CD4-positive, alpha-beta T cell treated with Interleukin-21 for 1 hour (primary cell): Measurements from ENCODE around the gene PSME3IP1.
A peak's percentile ranks its signal among the peaks of the same experiment; 100 is the strongest.
"Not testable (repeated sequence)": the region's sequence is repeated elsewhere in the genome, so short reads cannot be mapped to it uniquely, and the experiment has no call there.

ENCODE experiments used
- DNase-seq: peaks from one replicate; pipeline ENCODE4 v3.0.0-alpha.2; 2020

Gene PSME3IP1

GRCh38 chr16:57196753-57197152 lies 10.9 kb upstream of the PSME3IP1 start:
- no peak for DNase-seq

- DNase-seq = no peak
Measured at GRCh38 chr16:57196286-57196685, 10.4 kb upstream of the PSME3IP1 start.

DNA sequence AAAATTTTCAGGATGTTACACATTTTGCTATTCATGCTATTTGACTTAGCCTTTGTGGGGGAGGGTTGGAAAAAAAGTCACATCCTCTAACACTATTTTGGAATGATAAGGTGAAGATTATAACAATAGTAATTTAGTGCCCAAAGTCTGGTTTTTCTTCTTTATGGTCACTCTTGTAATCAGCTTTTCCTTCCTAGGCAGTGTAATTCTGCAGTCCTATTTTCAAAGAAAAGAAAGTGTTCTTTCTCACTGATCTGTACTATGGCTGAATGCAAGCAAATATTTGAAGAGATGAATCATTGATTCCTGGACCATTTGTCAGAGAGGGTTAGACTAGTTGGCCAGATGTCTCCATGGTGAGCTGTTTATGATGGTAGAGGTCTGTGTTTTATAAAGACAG lies 8.7 kb upstream of the PSME3IP1 start:
- no peak for DNase-seq

DNA sequence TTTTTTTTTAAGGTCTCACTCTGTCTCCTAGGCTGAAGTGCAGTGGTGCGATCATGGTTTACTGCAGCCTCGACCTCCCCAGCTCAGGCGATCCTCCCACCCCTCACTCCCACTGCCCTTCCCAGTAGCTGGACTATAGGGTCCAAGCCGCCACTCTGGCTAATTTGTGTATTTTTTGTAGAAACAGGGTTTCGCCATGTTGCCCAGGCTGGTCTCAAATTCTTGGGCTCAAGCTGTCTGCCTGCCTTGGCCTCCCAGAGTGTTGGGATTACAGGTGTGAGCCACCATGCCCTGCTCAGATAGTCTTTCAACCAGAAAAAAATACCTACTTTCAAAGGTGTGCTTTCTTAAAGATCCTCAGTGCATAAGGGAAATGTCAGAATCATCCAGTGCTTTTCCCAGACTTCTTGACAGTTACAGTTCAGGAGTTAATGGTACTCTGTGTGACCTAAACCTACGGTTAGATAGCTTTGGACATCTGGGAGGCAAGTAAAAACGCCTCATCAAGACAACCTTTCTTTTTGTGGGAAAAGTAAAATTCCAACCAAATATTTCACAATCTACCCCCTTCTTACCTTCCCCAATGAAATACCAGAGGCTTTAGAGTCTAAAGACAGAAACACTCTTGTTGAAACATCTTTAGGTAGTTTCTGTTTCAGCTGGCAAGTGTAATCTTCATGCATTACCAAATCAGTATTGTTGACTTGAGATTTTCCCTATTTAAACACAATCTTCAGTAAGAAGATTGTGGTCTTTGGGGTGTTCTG lies 7.1 kb upstream of the PSME3IP1 start:
- no peak for DNase-seq

GRCh38 chr16:57192146-57192545 lies 6.3 kb upstream of the PSME3IP1 start:
- no peak for DNase-seq

DNA sequence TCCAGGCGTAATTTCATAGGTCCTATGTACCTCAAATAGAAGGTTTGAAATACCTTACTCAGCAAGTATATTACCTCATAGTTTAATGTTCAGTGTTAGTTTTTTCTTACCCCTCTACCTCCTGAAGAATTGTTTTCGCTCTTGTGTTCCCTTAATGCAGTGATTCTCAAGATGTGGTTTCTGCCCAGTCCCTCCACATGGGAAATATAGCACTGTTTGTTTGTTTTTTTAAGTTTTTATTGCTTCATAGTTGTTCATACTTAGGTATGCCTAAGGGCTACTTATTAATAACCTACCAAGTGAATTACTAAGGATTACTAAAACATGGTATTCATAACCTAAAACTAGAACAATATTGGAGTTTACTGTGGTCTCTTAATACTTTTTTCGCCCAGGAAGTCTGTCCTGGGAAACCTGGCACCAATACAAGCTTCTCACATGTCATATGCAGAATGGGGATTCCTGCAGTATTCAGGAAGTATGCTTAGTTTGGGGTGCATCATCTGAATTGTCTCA lies 5.3 kb upstream of the PSME3IP1 start:
- DNase-seq = no peak

DNA sequence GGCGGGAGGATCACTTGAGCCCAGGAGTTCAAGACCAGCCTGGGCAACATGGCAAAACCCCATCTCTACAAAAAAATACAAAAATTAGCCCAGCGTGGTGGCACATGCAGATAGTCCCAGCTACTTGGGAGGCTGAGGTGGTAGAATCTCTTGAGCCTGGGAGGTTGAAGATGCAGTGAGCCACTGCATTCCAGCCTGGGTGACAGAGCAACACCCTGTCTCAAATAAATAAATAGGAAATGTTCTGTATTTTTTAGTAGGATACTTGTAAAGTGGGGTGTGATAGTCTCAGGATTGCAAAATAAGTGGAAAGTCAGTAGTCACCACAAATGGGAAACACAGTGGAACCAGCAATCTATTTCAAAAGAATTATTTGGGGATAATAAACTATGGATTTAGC lies 4.3 kb upstream of the PSME3IP1 start:
- DNase-seq = no peak

GRCh38 chr16:57189527-57189926 lies 3.7 kb upstream of the PSME3IP1 start:
- not testable (repeated sequence) for DNase-seq

DNA sequence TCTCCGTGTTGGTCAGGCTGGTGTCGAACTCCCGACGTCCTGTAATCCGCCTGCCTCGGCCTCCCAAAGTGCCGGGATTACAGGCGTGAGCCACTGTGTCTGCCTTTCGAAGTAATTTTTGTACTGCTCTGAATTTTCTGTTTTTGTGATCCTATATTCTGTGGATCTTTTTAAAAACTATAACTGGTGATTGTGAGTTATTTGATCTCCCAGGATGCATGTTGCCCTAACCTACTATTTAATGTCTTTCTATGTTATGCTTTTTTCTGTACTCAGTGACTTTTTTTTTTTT lies 2.8 kb upstream of the PSME3IP1 start:
- DNase-seq = no peak

DNA sequence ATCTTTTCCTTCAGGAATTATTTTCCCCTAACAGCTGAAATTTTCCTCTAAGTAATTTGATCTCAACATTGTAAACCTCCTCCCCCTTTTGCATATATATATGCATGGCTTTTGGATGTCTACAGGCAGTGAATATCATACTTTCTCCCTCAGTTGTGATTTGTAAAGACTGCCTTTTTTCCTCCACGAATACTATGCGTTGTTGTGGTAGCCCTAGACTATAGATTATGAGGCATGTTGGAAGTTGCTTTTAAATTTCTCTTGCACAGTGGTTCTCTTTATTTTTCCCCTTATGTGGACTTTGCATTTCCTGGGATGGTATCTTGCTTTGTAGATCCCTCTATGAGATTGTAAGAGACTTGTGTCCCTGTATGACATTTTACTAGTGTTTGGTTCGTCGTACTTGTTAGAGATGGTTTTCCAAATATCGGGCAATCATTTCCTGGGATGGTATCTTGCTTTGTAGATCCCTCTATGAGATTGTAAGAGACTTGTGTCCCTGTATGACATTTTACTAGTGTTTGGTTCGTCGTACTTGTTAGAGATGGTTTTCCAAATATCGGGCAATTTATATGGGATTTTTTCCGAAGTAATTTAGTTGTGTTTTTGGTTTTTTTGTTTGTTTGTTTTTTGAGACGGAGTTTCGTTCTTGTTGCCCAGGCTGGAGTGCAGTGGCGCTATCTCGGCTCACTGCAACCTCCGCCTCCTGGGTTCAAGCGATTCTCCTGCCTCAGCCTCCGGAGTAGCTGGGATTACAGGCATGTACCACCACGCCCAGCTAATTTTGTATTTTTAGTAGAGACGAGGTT lies 2.3 kb upstream of the PSME3IP1 start:
- DNase-seq = not testable (repeated sequence)

GRCh38 chr16:57186872-57187854 lies 1.3 kb upstream of the PSME3IP1 start:
- DNase-seq = peak; percentile 26

DNA sequence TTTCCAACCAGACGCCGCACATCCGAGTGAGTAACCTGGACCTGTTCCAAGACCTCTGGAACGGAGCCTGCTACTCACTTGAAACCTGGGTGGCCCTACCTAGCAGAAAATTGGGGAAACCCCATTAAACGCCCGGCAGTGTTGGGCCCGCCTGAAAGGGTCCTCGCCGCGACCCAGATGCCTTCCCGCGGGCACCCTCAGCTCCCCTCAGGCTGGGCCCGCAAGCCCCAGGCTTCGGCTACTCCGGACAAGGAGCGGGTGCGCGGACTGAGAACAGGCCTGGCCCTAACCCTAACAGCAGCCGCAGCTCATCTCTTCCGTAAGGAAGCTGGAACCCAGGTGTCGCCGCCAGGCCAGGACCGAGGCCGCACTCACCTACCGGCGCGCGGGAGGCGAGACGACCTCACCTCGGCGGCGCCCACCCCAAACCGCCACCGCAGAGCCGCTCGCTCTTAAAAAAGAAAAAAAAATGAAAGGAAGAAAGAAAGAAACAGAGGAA lies 344 bp downstream of the PSME3IP1 start:
- peak; percentile 48 for DNase-seq

GRCh38 chr16:57184887-57185445 lies 873 bp downstream of the PSME3IP1 start:
- no peak for DNase-seq

GRCh38 chr16:57184113-57184512 lies 1.7 kb downstream of the PSME3IP1 start:
- no peak for DNase-seq

DNA sequence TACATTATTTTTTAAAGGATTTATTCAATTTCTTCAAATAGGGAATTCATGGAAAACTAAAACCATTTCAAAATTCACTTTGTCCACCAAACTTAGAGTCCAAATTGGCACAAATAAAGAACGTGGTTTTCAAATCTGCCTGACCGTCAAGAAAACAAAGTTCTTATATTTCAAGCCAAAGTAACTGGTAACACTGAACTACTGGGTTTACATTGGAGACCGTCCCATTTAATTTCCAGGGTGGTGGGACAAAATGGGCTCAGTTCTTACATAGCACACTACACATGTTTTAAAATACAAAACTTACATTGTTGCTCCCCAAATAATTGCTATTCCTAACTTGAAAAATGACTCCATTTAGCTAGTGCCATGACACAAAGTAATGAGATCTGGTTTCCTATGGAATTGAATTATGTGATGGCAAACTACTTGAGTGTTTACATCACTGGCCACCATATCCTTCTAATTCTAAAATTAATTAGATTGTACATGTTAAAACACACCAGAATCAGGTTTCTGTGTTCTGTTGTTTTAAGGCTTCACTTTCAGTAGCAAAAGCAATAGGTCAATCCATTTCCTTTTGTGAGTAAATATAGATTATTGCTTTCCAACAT lies 6.5 kb downstream of the PSME3IP1 start:
- no peak for DNase-seq

- DNase-seq = no peak
Measured at GRCh38 chr16:57178793-57179212, 7.0 kb downstream of the PSME3IP1 start.

GRCh38 chr16:57178196-57178595 lies 7.6 kb downstream of the PSME3IP1 start:
- DNase-seq = no peak

GRCh38 chr16:57175896-57176295 lies 9.9 kb downstream of the PSME3IP1 start:
- no peak for DNase-seq

DNA sequence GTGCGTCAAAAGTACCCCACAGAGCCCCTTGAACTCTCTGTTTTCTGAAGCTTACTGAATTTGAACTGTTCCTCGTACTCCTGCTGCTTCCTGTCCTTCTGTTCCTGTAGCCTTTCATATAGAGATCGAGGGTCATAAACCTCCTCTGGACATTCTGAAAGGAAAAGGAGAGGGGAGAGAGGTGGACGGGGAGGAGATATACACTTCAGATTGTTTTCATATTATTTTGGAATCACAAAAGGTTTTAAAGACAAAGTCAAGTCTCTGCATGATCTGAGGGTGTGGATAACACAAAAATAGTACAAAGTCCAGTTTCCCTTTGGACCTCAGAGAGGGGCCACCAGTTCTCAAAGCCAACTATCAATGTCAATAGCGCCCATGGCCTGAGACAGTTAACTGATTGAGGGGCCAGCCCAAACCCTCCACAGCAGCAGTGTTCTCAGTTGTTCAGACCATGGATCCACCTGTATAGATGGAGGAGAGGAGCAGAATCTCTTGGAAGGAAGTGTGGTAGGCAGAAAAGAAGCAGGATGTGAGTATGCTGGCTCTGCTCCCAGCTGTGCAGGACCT lies 13.0 kb downstream of the PSME3IP1 start:
- DNase-seq = no peak

GRCh38 chr16:57169327-57169726 lies 16.5 kb downstream of the PSME3IP1 start:
- DNase-seq = no peak

GRCh38 chr16:57167953-57168352 lies 17.9 kb downstream of the PSME3IP1 start:
- DNase-seq = peak; percentile 78

DNA sequence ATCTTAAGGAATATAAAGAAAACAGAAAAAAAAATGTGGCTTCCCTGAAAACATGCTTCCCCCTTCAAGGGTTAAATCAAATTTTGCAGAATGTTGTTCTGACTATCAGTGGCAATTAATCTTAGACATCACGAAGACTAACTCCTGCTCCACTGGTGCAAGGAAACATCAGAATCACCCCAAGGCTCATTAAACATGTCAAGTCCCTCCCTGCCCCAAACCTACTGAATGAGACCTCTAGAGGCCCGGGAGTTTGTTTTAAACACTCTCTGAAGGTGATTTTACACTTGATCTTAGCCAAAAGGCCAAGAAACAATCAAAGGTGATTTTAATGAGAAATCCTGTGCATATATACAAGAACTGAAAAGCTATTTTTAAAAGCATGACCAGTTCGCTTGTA lies 18.3 kb downstream of the PSME3IP1 start:
- no peak for DNase-seq
